Tracheal epithelial cell (primary cell): ENCODE results near the gene TEX14. TPM values are rescaled to one million over a fixed set of nuclear protein-coding genes. Genes with fewer than 3 reads are reported as not detected.

ENCODE experiments used
- total RNA-seq: library from RNA; depleted of rRNA; stranded (reverse); fragments of >200 nt; gene quantifications from 2 replicates; pipeline ENCODE4 v1.2.1, GENCODE V29; 2014

The TEX14 gene, protein sequence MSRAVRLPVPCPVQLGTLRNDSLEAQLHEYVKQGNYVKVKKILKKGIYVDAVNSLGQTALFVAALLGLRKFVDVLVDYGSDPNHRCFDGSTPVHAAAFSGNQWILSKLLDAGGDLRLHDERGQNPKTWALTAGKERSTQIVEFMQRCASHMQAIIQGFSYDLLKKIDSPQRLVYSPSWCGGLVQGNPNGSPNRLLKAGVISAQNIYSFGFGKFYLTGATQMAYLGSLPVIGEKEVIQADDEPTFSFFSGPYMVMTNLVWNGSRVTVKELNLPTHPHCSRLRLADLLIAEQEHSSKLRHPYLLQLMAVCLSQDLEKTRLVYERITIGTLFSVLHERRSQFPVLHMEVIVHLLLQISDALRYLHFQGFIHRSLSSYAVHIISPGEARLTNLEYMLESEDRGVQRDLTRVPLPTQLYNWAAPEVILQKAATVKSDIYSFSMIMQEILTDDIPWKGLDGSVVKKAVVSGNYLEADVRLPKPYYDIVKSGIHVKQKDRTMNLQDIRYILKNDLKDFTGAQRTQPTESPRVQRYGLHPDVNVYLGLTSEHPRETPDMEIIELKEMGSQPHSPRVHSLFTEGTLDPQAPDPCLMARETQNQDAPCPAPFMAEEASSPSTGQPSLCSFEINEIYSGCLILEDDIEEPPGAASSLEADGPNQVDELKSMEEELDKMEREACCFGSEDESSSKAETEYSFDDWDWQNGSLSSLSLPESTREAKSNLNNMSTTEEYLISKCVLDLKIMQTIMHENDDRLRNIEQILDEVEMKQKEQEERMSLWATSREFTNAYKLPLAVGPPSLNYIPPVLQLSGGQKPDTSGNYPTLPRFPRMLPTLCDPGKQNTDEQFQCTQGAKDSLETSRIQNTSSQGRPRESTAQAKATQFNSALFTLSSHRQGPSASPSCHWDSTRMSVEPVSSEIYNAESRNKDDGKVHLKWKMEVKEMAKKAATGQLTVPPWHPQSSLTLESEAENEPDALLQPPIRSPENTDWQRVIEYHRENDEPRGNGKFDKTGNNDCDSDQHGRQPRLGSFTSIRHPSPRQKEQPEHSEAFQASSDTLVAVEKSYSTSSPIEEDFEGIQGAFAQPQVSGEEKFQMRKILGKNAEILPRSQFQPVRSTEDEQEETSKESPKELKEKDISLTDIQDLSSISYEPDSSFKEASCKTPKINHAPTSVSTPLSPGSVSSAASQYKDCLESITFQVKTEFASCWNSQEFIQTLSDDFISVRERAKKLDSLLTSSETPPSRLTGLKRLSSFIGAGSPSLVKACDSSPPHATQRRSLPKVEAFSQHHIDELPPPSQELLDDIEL (N-terminal part only)
- under 0.01 TPM in 1 of 2 replicates, not detected in the other for total RNA-seq

DNA sequence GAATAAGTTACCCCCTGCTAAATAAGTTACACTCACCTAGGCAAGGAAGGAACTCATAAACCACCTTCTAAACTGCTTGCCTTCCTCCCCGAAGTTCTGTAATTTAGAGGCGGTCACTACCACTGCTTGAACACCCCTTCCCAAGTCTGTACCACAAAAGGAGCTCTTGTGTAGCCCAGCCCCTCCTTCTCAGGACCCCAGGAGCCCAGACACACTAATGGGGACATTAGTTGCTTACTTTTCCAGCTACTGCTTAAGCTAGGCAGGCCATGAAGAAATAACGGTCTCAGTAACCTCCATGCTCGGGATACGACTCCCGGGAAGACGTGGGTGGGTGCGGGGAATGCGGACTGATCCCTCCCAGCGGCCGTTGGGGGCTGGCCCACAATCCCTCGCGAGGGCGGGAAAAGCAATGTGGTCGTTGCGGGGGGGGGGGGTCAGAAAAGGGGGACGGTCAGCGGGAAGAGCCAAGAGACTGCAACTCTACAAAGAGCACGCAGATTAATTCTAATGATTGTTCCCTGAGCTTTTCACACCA lies at the start of gene TEX14:
TEX14 (minus strand) TSS at position 345 of the 538 bp plus-strand sequence. CDS start 40,044 bp downstream, outside the sequence.

DNA sequence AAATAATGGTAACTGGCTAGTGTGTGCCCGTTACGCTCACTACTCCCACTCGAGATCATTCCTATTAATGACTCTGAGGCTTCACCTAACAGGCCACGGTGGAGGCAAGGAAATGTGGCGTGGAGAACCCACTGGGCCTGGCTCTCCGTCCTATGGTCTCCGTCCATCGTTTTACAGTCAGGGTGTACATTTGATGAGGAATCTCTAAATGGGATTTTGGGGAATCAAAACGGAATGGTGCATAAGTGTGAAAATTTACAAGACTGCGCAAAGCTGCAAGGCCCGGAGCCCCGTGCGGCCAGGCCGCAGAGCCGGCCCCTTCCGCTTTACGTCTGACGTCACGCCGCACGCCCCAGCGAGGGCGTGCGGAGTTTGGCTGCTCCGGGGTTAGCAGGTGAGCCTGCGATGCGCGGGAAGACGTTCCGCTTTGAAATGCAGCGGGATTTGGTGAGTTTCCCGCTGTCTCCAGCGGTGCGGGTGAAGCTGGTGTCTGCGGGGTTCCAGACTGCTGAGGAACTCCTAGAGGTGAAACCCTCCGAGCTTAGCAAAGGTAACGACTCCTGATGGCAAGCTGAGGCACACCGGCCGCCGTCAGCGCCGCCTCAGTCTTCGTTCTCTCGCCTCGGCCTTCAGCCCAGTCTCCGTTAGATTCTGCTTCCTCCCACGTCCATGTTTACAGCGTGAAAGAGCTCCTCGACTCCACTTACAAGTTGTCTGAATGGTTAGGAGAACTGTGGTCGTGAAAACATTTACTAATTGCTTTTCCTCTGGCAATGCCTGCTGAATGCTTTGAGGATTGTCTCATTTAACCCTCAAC lies 602 bp upstream of the TEX14 start, which contains the start of gene RAD51C:
RAD51C (plus strand) TSS at position 364 of the 817 bp plus-strand sequence; CDS start at position 406, 42 bp downstream.

DNA sequence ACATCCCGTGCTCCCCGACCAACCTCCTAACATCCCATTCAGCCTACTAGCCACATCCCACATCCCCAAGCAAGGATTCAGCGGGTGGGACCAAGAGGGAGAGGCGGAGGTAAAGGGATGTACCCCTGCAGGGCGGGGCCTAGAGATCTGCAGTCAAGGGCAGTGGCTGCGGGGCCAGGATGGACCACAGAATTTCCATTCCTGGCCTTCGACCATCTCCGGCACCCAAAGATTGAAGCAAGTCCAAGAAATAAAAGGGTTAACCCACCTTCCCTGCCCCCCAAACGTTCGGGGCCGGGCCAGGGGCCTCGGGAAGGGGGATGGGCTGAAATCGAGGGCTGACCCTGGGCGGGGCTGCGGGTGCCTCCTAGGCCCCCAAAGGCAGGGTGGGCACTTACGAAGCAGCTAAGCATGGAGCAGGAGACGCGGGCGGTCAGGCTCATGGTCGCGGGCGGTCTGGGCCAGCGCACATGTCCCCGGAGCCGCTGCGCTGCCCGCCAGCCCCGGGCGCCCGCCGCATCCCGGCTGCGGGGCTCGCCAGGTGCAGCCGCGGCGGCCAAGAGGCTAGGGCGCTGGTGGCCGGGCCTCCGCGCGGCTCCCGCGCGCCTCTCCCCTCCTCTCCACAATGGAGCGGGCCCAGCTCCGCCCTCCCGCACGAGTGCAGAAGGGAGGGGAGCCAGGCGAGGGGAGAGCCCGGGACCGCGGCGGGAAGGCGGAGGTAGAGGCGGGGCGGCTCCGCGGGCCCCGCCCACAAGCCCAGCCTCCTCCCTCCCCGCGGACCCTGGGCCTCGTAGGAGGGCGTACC lies 177.7 kb downstream of the TEX14 start, which contains the start of gene MTMR4:
MTMR4 (minus strand) TSS at position 674 of the 805 bp plus-strand sequence; CDS start at position 443, 231 bp downstream.

Other genes with a start within 250 kb of the TEX14 start
- under 0.01 TPM in 1 of 2 replicates, not detected in the other for gene HSF5, start 203.6 kb downstream of the TEX14 start, total RNA-seq
- gene MTMR4, start 177.4 kb downstream of the TEX14 start, total RNA-seq, result 50.6 and 65.2 TPM in 2 replicates
- 17.3 and 25.1 TPM in 2 replicates for gene RAD51C, start 557 bp upstream of the TEX14 start, total RNA-seq
- gene PPM1E, start 63.8 kb upstream of the TEX14 start, total RNA-seq, result under 0.01 and 0.43 TPM in 2 replicates